Nephron (organoid): Measurements from ENCODE around the gene SSRP1.
A peak's percentile ranks its signal among the peaks of the same experiment; 100 is the strongest.

Experiments used
- H3K27ac Mint-ChIP-seq, 3 experiments: 2 replicates each; pipeline ENCODE4 v1.8.0; 2020; ENCODE audit warnings: mixed read lengths in 3 of 3, mild to moderate bottlenecking in 2 of 3, moderate library complexity in 1 of 3
- H3K27me3 Mint-ChIP-seq: 2 replicates; pipeline ENCODE4 v1.8.0; 2021; ENCODE audit warnings: low read depth, mild to moderate bottlenecking, moderate library complexity, mixed read lengths
- H3K36me3 Mint-ChIP-seq: 2 replicates; pipeline ENCODE4 v1.8.0; 2020; ENCODE audit warnings: low read depth, mixed read lengths
- H3K4me1 Mint-ChIP-seq: 2 replicates; pipeline ENCODE4 v1.8.0; 2020; ENCODE audit warnings: mixed read lengths
- H3K4me3 Mint-ChIP-seq, 3 experiments: 2 replicates each; pipeline ENCODE4 v1.8.0; 2020; ENCODE audit warnings: mild to moderate bottlenecking in 3 of 3, mixed read lengths in 3 of 3, moderate library complexity in 2 of 3
- H3K9me3 Mint-ChIP-seq: 2 replicates; pipeline ENCODE4 v1.8.0; 2020; ENCODE audit warnings: mixed read lengths
- CTCF ChIP-seq, 3 experiments: fragments of 200-600 bp; sonication (generic); IDR thresholded peaks; one replicate each; pipeline ENCODE4 v1.5.0; 2021; ENCODE audit warnings: antibody characterized with exemption in 3 of 3; ENCODE audit not compliant: unreplicated experiment in 3 of 3

Gene SSRP1

DNA sequence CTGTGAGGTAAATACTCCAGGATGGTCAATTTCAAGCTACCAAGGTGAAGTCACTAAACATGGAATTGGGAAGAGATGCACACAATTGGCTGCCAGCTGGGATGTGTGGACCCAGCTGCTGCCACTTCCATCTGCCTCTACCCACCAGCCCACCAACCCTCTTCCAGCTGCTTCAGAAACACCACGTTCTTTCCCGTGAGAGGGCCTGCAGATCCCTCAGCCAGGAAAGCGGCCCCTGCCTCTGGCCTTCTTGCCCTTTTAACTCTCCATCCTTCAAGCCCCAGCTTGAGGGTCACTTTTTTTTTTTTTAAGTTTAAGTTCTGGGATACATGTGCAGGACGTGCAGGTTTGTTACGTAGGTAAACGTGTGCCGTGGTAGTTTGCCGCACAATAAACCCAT lies 25.3 kb upstream of the SSRP1 start:
- H3K36me3 Mint-ChIP-seq = no peaks in the 10 kb centered on the region
- H3K4me1 Mint-ChIP-seq = peaks cover 23% of the 10 kb centered on the region
- no peak for TF ChIP-seq CTCF (IDR thresholded peaks at IDR 0.05; ENCODE audit: unreplicated experiment in 3 of 3)
- no peak overlapping the region for H3K27ac Mint-ChIP-seq
- no peaks in the 10 kb centered on the region for H3K9me3 Mint-ChIP-seq
- H3K4me3 Mint-ChIP-seq = no peak overlapping the region
- H3K27me3 Mint-ChIP-seq = peaks cover 10% of the 10 kb centered on the region

GRCh38 chr11:57359896-57360690 lies 24.4 kb upstream of the SSRP1 start:
- H3K36me3 Mint-ChIP-seq = no peaks in the 10 kb centered on the region
- peaks cover 10% of the 10 kb centered on the region for H3K27me3 Mint-ChIP-seq
- no peak overlapping the region for H3K4me3 Mint-ChIP-seq
- H3K4me1 Mint-ChIP-seq = peaks cover 23% of the 10 kb centered on the region
- no peak for TF ChIP-seq CTCF (IDR thresholded peaks at IDR 0.05; ENCODE audit: unreplicated experiment in 3 of 3)
- no peak overlapping the region for H3K27ac Mint-ChIP-seq
- H3K9me3 Mint-ChIP-seq = no peaks in the 10 kb centered on the region

DNA sequence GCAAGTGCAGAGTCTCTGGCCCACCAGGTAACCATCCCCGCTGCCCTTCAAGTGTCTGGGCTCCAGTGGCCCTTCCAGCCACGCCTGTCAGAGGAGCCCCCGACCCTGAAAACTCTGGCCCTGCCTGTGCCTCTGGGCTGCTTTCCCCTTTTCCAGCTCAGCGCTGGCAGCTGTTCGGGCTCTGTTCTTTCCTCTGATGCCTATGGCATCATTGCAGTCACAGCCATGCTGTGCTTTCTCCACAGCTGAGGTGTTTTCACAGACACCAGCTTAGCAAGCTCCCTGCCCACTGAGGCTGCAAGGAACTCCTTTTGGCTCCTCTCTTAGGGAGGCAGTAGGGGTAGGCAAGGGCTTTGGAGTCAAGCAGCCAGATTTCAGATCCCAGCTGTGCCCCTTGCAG lies 23.7 kb upstream of the SSRP1 start:
- no peak overlapping the region for H3K4me3 Mint-ChIP-seq
- no peaks in the 10 kb centered on the region for H3K36me3 Mint-ChIP-seq
- no peaks in the 10 kb centered on the region for H3K9me3 Mint-ChIP-seq
- H3K4me1 Mint-ChIP-seq = peaks cover 29% of the 10 kb centered on the region
- no peak for TF ChIP-seq CTCF (IDR thresholded peaks at IDR 0.05; ENCODE audit: unreplicated experiment in 3 of 3)
- H3K27me3 Mint-ChIP-seq = peaks cover 13% of the 10 kb centered on the region
- no peak overlapping the region for H3K27ac Mint-ChIP-seq

- no peak for TF ChIP-seq CTCF (IDR thresholded peaks at IDR 0.05; ENCODE audit: unreplicated experiment in 3 of 3)
- H3K4me3 Mint-ChIP-seq = peak overlapping the region in 1 of 3 experiments; percentile 25
- peaks cover 15% of the 10 kb centered on the region for H3K27me3 Mint-ChIP-seq
- no peaks in the 10 kb centered on the region for H3K36me3 Mint-ChIP-seq
- H3K9me3 Mint-ChIP-seq = no peaks in the 10 kb centered on the region
- H3K27ac Mint-ChIP-seq = peak overlapping the region in 1 of 3 experiments; percentile 62
- H3K4me1 Mint-ChIP-seq = peaks cover 33% of the 10 kb centered on the region
Measured at GRCh38 chr11:57358991-57359390, 23.3 kb upstream of the SSRP1 start.

DNA sequence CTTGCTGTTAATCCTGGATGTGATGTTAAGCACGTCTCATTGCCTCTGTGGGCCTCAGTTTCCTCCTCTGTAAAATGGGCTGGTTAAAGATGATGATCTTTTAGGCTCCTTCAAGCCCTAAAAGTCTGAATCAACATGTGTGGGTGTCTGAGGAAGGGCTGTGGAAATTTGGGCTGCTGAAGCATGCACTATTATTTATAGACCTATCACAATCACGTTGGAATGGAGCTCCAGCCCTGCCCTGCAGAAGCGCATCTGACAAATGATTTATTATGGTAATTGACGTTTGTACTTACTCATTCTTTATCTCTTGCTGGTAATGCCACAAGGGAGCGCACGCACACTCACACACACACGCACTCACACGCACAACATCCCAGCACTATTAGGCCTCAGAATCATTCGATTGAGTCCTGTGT lies 22.9 kb upstream of the SSRP1 start:
- H3K9me3 Mint-ChIP-seq = no peaks in the 10 kb centered on the region
- no peaks in the 10 kb centered on the region for H3K36me3 Mint-ChIP-seq
- TF ChIP-seq CTCF (IDR thresholded peaks at IDR 0.05; ENCODE audit: unreplicated experiment in 3 of 3) = no peak
- H3K4me1 Mint-ChIP-seq = peaks cover 37% of the 10 kb centered on the region
- peaks cover 15% of the 10 kb centered on the region for H3K27me3 Mint-ChIP-seq
- peak overlapping the region in 1 of 3 experiments; percentile 25 for H3K4me3 Mint-ChIP-seq
- H3K27ac Mint-ChIP-seq = peak overlapping the region in 1 of 3 experiments; percentile 62

GRCh38 chr11:57357856-57358255 lies 22.2 kb upstream of the SSRP1 start:
- no peak for TF ChIP-seq CTCF (IDR thresholded peaks at IDR 0.05; ENCODE audit: unreplicated experiment in 3 of 3)
- H3K27me3 Mint-ChIP-seq = peaks cover 15% of the 10 kb centered on the region
- peaks cover 44% of the 10 kb centered on the region for H3K4me1 Mint-ChIP-seq
- H3K4me3 Mint-ChIP-seq = no peak overlapping the region
- H3K36me3 Mint-ChIP-seq = no peaks in the 10 kb centered on the region
- H3K9me3 Mint-ChIP-seq = no peaks in the 10 kb centered on the region
- peak overlapping the region in 1 of 3 experiments; percentile 4 for H3K27ac Mint-ChIP-seq
